Peyer's patch (tissue), 4 donors: ENCODE data around the gene ELOVL6. TPM values are rescaled to one million over a fixed set of nuclear protein-coding genes. Genes with fewer than 3 reads are reported as not detected.
"Not testable (repeated sequence)": the region's sequence is repeated elsewhere in the genome, so short reads cannot be mapped to it uniquely, and the experiment has no call there.

ENCODE experiments used
- DNase-seq, 3 donors: peaks; one replicate each; pipeline ENCODE4 v3.0.0-alpha.2; 2017 to 2019
- H3K27ac ChIP-seq, 4 donors: fragments of 200-600 bp; sonication (generic); one replicate each; pipeline ENCODE4 v1.5.1; 2016 to 2019
- H3K27me3 ChIP-seq, 2 donors: fragments of 200-600 bp; sonication (generic); one replicate each; pipeline ENCODE4 v1.5.1; 2019
- H3K36me3 ChIP-seq, 3 donors: fragments of 200-600 bp; sonication (generic); one replicate each; pipeline ENCODE4 v1.5.1; 2016 to 2019
- H3K4me1 ChIP-seq, 4 donors: fragments of 200-600 bp; sonication (generic); one replicate each; pipeline ENCODE4 v1.5.1; 2016 to 2019
- H3K4me3 ChIP-seq, 4 donors: fragments of 200-600 bp; sonication (generic); 1 replicate in 3 of 4; 2 replicates in 1 of 4; pipeline ENCODE4 v1.5.1; 2016 to 2019; ENCODE audit warnings: mild to moderate bottlenecking in 1 of 4
- H3K9me3 ChIP-seq, 4 donors: fragments of 200-600 bp; sonication (generic); one replicate each; pipeline ENCODE4 v1.5.1; 2016 to 2019; ENCODE audit warnings: mild to moderate bottlenecking in 1 of 4
- POLR2A ChIP-seq, 2 donors: fragments of 450-650 bp; IDR thresholded peaks; one replicate each; pipeline ENCODE4 v1.5.1; 2017; ENCODE audit warnings: antibody characterized with exemption in 2 of 2, mild to moderate bottlenecking in 2 of 2, moderate library complexity in 2 of 2
- total RNA-seq, 4 donors: library from RNA; depleted of rRNA; stranded (reverse); fragments of >200 nt; gene quantifications; one replicate each; pipeline ENCODE4 v1.1.0, GENCODE V29; 2016
- TF ChIP-seq, protein P1 (sequence below), 6 experiments: fragments of 450-650 bp in 4 of 6; fragments of 200-600 bp in 2 of 6; sonication (generic) in 1 of 6; IDR thresholded peaks; one replicate each; pipeline ENCODE4 v1.5.1; 2017 to 2019; ENCODE audit warnings: antibody characterized with exemption in 6 of 6, mild to moderate bottlenecking in 3 of 6, moderate library complexity in 1 of 6

The ELOVL6 gene
- total RNA-seq, 4 donors from 2014 or later: 3.3 to 15.5 (median 12.6) TPM

DNA sequence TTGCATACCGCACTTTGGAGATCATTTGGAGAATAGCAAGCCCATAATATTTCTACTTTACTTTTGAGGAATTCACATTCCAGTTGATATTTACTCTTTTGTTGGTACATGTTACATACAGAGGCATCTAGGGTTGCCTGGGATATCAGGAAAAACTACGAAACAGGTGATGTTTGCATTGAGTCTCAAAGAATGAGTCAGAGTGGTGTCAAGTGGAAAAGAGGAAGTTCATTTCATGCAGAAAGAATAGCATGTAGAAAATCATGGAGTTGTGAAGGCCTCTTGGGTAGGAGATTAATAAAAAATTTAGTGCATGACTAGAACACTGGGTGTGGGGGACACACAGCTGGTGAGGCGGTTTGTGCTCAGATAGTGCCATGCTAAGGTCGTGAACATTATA is 33.5 kb upstream of the ELOVL6 start:
- DNase-seq: no peak
- H3K27me3 ChIP-seq: no peaks in the 10 kb centered on the region
- H3K4me3 ChIP-seq: no peak overlapping the region
- no peak overlapping the region for H3K27ac ChIP-seq
- H3K4me1 ChIP-seq: no peaks in the 10 kb centered on the region
- H3K36me3 ChIP-seq: no peaks in the 10 kb centered on the region
- no peaks in the 10 kb centered on the region for H3K9me3 ChIP-seq
- no peak for TF ChIP-seq POLR2A (IDR thresholded peaks at IDR 0.05)

DNA sequence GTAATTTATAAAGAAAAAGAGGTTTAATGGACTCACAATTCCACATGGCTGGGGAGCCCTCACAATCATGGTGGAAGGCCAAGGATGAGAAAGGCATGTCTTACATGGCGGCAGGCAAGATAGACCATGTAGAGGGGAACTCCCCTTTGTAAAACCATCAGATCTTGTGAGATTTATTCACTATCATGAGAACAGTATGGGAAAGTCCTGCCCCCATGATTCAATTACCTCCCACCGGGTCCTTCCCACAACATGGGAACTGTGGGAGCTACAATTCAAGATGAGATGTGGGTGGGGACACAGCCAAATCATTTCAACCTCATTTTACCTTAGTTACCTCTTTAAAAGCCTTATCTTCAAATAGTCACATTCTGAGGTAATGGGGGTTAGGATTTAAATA is 30.9 kb upstream of the ELOVL6 start:
- no peaks in the 10 kb centered on the region for H3K4me1 ChIP-seq
- DNase-seq: no peak
- no peaks in the 10 kb centered on the region for H3K27me3 ChIP-seq
- TF ChIP-seq, protein P1, sequence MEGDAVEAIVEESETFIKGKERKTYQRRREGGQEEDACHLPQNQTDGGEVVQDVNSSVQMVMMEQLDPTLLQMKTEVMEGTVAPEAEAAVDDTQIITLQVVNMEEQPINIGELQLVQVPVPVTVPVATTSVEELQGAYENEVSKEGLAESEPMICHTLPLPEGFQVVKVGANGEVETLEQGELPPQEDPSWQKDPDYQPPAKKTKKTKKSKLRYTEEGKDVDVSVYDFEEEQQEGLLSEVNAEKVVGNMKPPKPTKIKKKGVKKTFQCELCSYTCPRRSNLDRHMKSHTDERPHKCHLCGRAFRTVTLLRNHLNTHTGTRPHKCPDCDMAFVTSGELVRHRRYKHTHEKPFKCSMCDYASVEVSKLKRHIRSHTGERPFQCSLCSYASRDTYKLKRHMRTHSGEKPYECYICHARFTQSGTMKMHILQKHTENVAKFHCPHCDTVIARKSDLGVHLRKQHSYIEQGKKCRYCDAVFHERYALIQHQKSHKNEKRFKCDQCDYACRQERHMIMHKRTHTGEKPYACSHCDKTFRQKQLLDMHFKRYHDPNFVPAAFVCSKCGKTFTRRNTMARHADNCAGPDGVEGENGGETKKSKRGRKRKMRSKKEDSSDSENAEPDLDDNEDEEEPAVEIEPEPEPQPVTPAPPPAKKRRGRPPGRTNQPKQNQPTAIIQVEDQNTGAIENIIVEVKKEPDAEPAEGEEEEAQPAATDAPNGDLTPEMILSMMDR (IDR thresholded peaks at IDR 0.05): no peak
- no peak for TF ChIP-seq POLR2A (IDR thresholded peaks at IDR 0.05)
- H3K36me3 ChIP-seq: no peaks in the 10 kb centered on the region
- H3K9me3 ChIP-seq: no peaks in the 10 kb centered on the region
- H3K4me3 ChIP-seq: no peak overlapping the region
- H3K27ac ChIP-seq: no peak overlapping the region

DNA sequence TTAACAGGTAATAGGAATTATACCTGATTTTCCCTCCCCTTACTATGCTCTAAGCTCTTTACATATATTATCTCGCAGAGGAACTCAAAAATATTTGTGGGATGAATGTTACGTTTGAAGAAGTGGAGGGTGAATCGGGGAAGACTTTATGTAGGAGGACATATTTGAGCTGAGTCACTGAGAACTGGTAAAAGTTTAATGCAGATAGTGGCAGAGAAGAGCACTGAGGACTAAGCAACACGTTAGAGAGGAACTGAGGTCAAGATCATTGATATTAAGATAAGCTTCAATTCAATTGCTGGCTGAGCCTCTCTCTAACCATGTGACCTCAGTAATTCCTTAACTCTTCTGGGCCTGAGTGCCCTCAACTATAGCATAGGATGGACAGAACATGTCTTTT is 26.4 kb upstream of the ELOVL6 start:
- Histone ChIP-seq H3K4me3 (no peak overlapping the region), H3K4me1 (peaks cover 0 to 6% (median 0%) of the 10 kb centered on the region in 4 donors), H3K27me3 (no peaks in the 10 kb centered on the region), H3K9me3 (no peaks in the 10 kb centered on the region), H3K36me3 (no peaks in the 10 kb centered on the region), H3K27ac (no peak overlapping the region)
- no peak for TF ChIP-seq POLR2A (IDR thresholded peaks at IDR 0.05)
- TF ChIP-seq, protein P1 (IDR thresholded peaks at IDR 0.05): no peak
- DNase-seq: no peak

DNA sequence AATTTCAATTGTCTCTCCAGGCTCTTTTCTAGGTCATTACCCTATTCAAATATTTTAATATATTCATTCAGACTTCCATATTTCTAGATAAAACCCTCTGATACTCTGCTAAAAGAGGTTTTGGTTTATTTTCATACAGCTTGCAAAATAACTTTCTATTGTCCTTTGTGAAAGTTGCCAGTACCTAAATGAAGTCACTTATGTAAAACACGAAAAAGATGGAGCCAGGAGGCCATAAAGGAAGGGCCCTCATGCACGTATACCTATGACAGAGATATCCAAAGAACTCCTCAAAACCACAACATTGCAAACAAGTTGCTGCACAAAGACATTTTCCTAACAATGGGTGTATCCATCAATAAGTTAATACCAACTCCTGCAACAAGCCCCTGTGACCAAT is 25.7 kb upstream of the ELOVL6 start:
- Histone ChIP-seq H3K4me3 (no peak overlapping the region), H3K27ac (no peak overlapping the region), H3K36me3 (no peaks in the 10 kb centered on the region), H3K4me1 (peaks cover 0 to 6% (median 0%) of the 10 kb centered on the region in 4 donors), H3K27me3 (no peaks in the 10 kb centered on the region), H3K9me3 (no peaks in the 10 kb centered on the region)
- TF ChIP-seq, protein P1 (IDR thresholded peaks at IDR 0.05): no peak
- TF ChIP-seq POLR2A (IDR thresholded peaks at IDR 0.05): no peak
- DNase-seq: no peak

DNA sequence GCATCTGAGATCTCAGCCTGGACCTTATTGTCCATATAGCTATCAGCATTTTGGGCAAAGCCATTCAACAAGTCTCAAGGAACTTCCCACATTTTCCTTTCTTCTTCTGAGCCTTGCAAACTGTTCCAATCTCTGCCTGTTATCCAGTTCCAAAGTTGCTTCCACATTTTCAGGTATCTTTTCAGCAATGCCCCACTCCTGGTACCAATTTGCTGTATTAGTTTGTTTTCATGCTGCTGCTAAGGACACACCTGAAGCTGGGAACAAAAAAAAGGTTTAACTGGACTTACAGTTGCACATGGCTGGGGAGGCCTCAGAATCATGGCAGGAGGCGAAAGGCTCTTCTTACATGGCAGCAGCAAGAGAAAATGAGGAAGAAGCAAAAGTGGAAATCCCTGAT is 20.5 kb upstream of the ELOVL6 start:
- not testable (repeated sequence) for H3K27me3 ChIP-seq, H3K4me1 ChIP-seq, H3K9me3 ChIP-seq, H3K36me3 ChIP-seq, DNase-seq, H3K4me3 ChIP-seq, H3K27ac ChIP-seq

DNA sequence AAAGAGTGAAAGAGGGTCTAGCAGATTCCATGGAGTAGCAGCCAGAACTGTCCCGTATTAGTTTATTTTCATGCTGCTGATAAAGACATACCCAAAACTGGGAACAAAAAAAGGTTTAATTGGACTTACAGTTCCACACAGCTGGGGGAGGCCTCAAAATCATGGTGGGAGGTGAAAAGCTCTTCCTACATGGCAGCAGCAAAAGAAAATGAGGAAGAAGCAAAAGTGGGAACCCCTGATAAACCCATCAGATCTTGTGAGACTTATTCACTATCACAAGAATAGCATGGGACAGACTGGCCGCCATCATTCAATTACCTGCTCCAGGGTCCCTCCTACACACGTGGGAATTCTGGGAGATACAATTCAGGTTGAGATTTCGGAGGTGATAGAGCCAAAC is 18.8 kb upstream of the ELOVL6 start:
- H3K4me3 ChIP-seq, H3K27ac ChIP-seq, H3K9me3 ChIP-seq, DNase-seq, H3K4me1 ChIP-seq, H3K27me3 ChIP-seq, H3K36me3 ChIP-seq: not testable (repeated sequence)

DNA sequence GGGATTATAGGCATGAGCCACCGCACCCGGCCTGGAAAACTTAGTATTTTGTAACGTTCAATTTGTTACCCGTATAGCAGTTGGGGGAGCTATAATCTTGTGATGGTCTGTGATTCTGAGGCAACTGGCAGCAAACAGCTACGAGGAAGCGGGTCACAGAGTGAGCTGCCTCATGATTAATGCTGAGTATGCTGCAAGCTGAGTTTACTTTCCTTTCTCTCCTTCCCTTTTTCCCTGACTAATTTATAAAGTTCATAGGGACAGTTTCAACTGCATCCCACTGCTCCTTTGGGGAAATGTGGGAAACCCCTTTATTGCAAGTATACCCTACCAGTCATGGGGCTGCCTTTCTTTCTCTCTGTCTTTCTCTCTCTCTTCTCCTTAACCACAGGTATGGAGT is 17.7 kb upstream of the ELOVL6 start:
- H3K36me3 ChIP-seq: no peaks in the 10 kb centered on the region
- H3K4me1 ChIP-seq: no peaks in the 10 kb centered on the region
- H3K4me3 ChIP-seq: no peak overlapping the region
- no peak overlapping the region for H3K27ac ChIP-seq
- no peak for TF ChIP-seq POLR2A (IDR thresholded peaks at IDR 0.05)
- TF ChIP-seq, protein P1 (IDR thresholded peaks at IDR 0.05): no peak
- no peak for DNase-seq
- no peaks in the 10 kb centered on the region for H3K9me3 ChIP-seq
- no peaks in the 10 kb centered on the region for H3K27me3 ChIP-seq
